Activated T-cell treated with anti-CD3 and anti-CD28 coated beads, Interleukin-2, amount 50 U/mL, for 72 hours (primary cell): Measurements from ENCODE around the gene NR1I3. TPM values are rescaled to one million over a fixed set of nuclear protein-coding genes. Genes with fewer than 3 reads are reported as not detected.
A peak's percentile ranks its signal among the peaks of the same experiment; 100 is the strongest.
"Not testable (repeated sequence)": the region's sequence is repeated elsewhere in the genome, so short reads cannot be mapped to it uniquely, and the experiment has no call there.

ENCODE experiments used
- ATAC-seq, 2 donors: fragments of 150-1000 bp; cut with Tn5 transposase; replicated peaks in 1 of 2; 2 replicates each; pipeline ENCODE4 v1.10.0; 2021; ENCODE audit warnings: moderate library complexity in 2 of 2, mild to moderate bottlenecking in 1 of 2
- DNase-seq, 2 donors: peaks; one replicate each; pipeline ENCODE4 v3.0.0; 2021 to 2022; ENCODE audit warnings: mixed read lengths in 1 of 2
- H3K27ac Mint-ChIP-seq: one replicate; pipeline ENCODE4 v1.8.0; 2022; ENCODE audit warnings: mild to moderate bottlenecking, moderate library complexity, mixed read lengths
- H3K27me3 Mint-ChIP-seq: one replicate; pipeline ENCODE4 v1.8.0; 2022; ENCODE audit warnings: low read depth, mixed read lengths
- H3K36me3 Mint-ChIP-seq, 2 donors: one replicate each; pipeline ENCODE4 v1.8.0; 2022; ENCODE audit warnings: mixed read lengths in 2 of 2, mild to moderate bottlenecking in 1 of 2; ENCODE audit not compliant: insufficient read depth in 2 of 2
- H3K4me1 Mint-ChIP-seq: one replicate; pipeline ENCODE4 v1.8.0; 2022; ENCODE audit warnings: low read depth, mixed read lengths
- H3K4me3 Mint-ChIP-seq, 2 donors: one replicate each; pipeline ENCODE4 v1.8.0; 2022; ENCODE audit warnings: mild to moderate bottlenecking in 2 of 2, mixed read lengths in 2 of 2, moderate library complexity in 2 of 2
- H3K9me3 Mint-ChIP-seq, 2 donors: one replicate each; pipeline ENCODE4 v1.8.0; 2022; ENCODE audit warnings: mixed read lengths in 2 of 2
- total RNA-seq, 2 donors: library from RNA; stranded (reverse); gene quantifications; one replicate each; pipeline ENCODE4 v1.2.3, GENCODE V29; 2022

NR1I3 gene
- total RNA-seq, 2 donors from 2014 or later, result not detected

- H3K4me3 Mint-ChIP-seq, result no peak overlapping the region
- peaks cover 25% of the 10 kb centered on the region for H3K4me1 Mint-ChIP-seq
- DNase-seq (no peak), ATAC-seq (no peak)
- peaks cover 14 to 19% of the 10 kb centered on the region in 2 donors for H3K36me3 Mint-ChIP-seq
- H3K27ac Mint-ChIP-seq, result no peak overlapping the region
- H3K27me3 Mint-ChIP-seq, result peaks cover 56% of the 10 kb centered on the region
- H3K9me3 Mint-ChIP-seq, result peaks cover 6 to 11% of the 10 kb centered on the region in 2 donors
Measured at GRCh38 chr1:161260376-161261260, 22.6 kb upstream of the NR1I3 start.

- H3K4me1 Mint-ChIP-seq, result peaks cover 25% of the 10 kb centered on the region
- H3K4me3 Mint-ChIP-seq, result peak overlapping the region; percentile 57 to 84
- H3K27ac Mint-ChIP-seq, result no peak overlapping the region
- DNase-seq (no peak), ATAC-seq (no peak)
- peaks cover 16 to 20% of the 10 kb centered on the region in 2 donors for H3K36me3 Mint-ChIP-seq
- peaks cover 6 to 11% of the 10 kb centered on the region in 2 donors for H3K9me3 Mint-ChIP-seq
- H3K27me3 Mint-ChIP-seq, result peaks cover 61% of the 10 kb centered on the region
Measured at GRCh38 chr1:161259765-161260164, 21.8 kb upstream of the NR1I3 start.

GRCh38 chr1:161259345-161259702, 21.3 kb upstream of the NR1I3 start:
- Mint-ChIP-seq H3K27ac (no peak overlapping the region), H3K4me3 (peak overlapping the region; percentile 57 to 84), H3K4me1 (peaks cover 25% of the 10 kb centered on the region), H3K9me3 (peaks cover 6 to 11% of the 10 kb centered on the region in 2 donors), H3K27me3 (peaks cover 61% of the 10 kb centered on the region), H3K36me3 (peaks cover 16 to 20% of the 10 kb centered on the region in 2 donors)
- DNase-seq, result no peak
- no peak for ATAC-seq

GRCh38 chr1:161258439-161259344, 20.7 kb upstream of the NR1I3 start, which contains the start of gene PCP4L1:
Gene PCP4L1 (plus strand): TSS chr1:161258745. CDS start chr1:161258975, 230 bp downstream.
- H3K4me1 Mint-ChIP-seq, result peaks cover 25% of the 10 kb centered on the region
- H3K36me3 Mint-ChIP-seq, result peaks cover 16 to 20% of the 10 kb centered on the region in 2 donors
- DNase-seq (peak; percentile 52 to 66), ATAC-seq (peak; percentile 96 to 97)
- H3K27me3 Mint-ChIP-seq, result peaks cover 61% of the 10 kb centered on the region
- H3K27ac Mint-ChIP-seq, result no peak within 1 kb of the TSS
- H3K9me3 Mint-ChIP-seq, result peaks cover 6 to 11% of the 10 kb centered on the region in 2 donors
- peak within 1 kb of the TSS; percentile 57 to 84 for H3K4me3 Mint-ChIP-seq

- peaks cover 61% of the 10 kb centered on the region for H3K27me3 Mint-ChIP-seq
- not testable (repeated sequence) for H3K27ac Mint-ChIP-seq, DNase-seq, ATAC-seq, H3K4me3 Mint-ChIP-seq
- peaks cover 25% of the 10 kb centered on the region for H3K4me1 Mint-ChIP-seq
- peaks cover 6 to 11% of the 10 kb centered on the region in 2 donors for H3K9me3 Mint-ChIP-seq
- peaks cover 16 to 20% of the 10 kb centered on the region in 2 donors for H3K36me3 Mint-ChIP-seq
Measured at GRCh38 chr1:161257109-161257508, 19.1 kb upstream of the NR1I3 start.

- H3K4me3 Mint-ChIP-seq, DNase-seq, ATAC-seq, H3K27ac Mint-ChIP-seq: not testable (repeated sequence)
- peaks cover 6 to 11% of the 10 kb centered on the region in 2 donors for H3K9me3 Mint-ChIP-seq
- peaks cover 16 to 20% of the 10 kb centered on the region in 2 donors for H3K36me3 Mint-ChIP-seq
- H3K27me3 Mint-ChIP-seq, result peaks cover 51% of the 10 kb centered on the region
- peaks cover 25% of the 10 kb centered on the region for H3K4me1 Mint-ChIP-seq
Measured at GRCh38 chr1:161255955-161256520, 18.0 kb upstream of the NR1I3 start.

GRCh38 chr1:161255302-161255701, 17.3 kb upstream of the NR1I3 start:
- peaks cover 43% of the 10 kb centered on the region for H3K27me3 Mint-ChIP-seq
- not testable (repeated sequence) for H3K4me3 Mint-ChIP-seq

GRCh38 chr1:161251579-161251978, 13.6 kb upstream of the NR1I3 start:
- peaks cover 4 to 6% of the 10 kb centered on the region in 2 donors for H3K36me3 Mint-ChIP-seq

More at GRCh38 chr1:161255302-161255701, 17.3 kb upstream of the NR1I3 start:
- Mint-ChIP-seq H3K36me3 (peaks cover 16 to 20% of the 10 kb centered on the region in 2 donors), H3K9me3 (peaks cover 6 to 11% of the 10 kb centered on the region in 2 donors), H3K4me1 (peaks cover 19% of the 10 kb centered on the region)
- not testable (repeated sequence) for H3K27ac Mint-ChIP-seq, ATAC-seq, DNase-seq

GRCh38 chr1:161250829-161251228, 12.8 kb upstream of the NR1I3 start:
- no peak for ATAC-seq
- Mint-ChIP-seq H3K27ac (no peak overlapping the region), H3K9me3 (no peaks in the 10 kb centered on the region), H3K4me1 (no peaks in the 10 kb centered on the region), H3K4me3 (no peak overlapping the region), H3K27me3 (peaks cover 7% of the 10 kb centered on the region), H3K36me3 (peaks cover 4 to 6% of the 10 kb centered on the region in 2 donors)
- no peak for DNase-seq

More at GRCh38 chr1:161251579-161251978, 13.6 kb upstream of the NR1I3 start:
- DNase-seq (no peak), ATAC-seq (no peak)
- Mint-ChIP-seq H3K27ac (no peak overlapping the region), H3K4me1 (no peaks in the 10 kb centered on the region), H3K9me3 (no peaks in the 10 kb centered on the region), H3K4me3 (no peak overlapping the region), H3K27me3 (peaks cover 10% of the 10 kb centered on the region)

GRCh38 chr1:161250100-161250499, 12.1 kb upstream of the NR1I3 start:
- not testable (repeated sequence) for ATAC-seq, H3K27me3 Mint-ChIP-seq, H3K36me3 Mint-ChIP-seq, H3K4me1 Mint-ChIP-seq, H3K9me3 Mint-ChIP-seq, H3K4me3 Mint-ChIP-seq, DNase-seq, H3K27ac Mint-ChIP-seq

- Mint-ChIP-seq H3K4me3 (no peak overlapping the region), H3K9me3 (no peaks in the 10 kb centered on the region)
- no peak for DNase-seq
Measured at GRCh38 chr1:161244888-161245287, 6.9 kb upstream of the NR1I3 start.

GRCh38 chr1:161242313-161242712, 4.3 kb upstream of the NR1I3 start:
- H3K9me3 Mint-ChIP-seq, result no peaks in the 10 kb centered on the region
- no peak overlapping the region for H3K27ac Mint-ChIP-seq
- H3K27me3 Mint-ChIP-seq, result peaks cover 21% of the 10 kb centered on the region
- DNase-seq (no peak), ATAC-seq (no peak)
- no peaks in the 10 kb centered on the region for H3K36me3 Mint-ChIP-seq
- no peaks in the 10 kb centered on the region for H3K4me1 Mint-ChIP-seq
- H3K4me3 Mint-ChIP-seq, result no peak overlapping the region

More at GRCh38 chr1:161244888-161245287, 6.9 kb upstream of the NR1I3 start:
- no peaks in the 10 kb centered on the region for H3K4me1 Mint-ChIP-seq
- peaks cover 20% of the 10 kb centered on the region for H3K27me3 Mint-ChIP-seq
- H3K36me3 Mint-ChIP-seq, result peaks cover 0 to 3% of the 10 kb centered on the region in 2 donors
- ATAC-seq, result no peak
- no peak overlapping the region for H3K27ac Mint-ChIP-seq
